ENCODE results near the gene CMAS.

- TF ChIP-seq POLR2A (IDR thresholded peaks at IDR 0.05; ENCODE audit: extremely low read depth, insufficient read length) (no peak), CTCF (IDR thresholded peaks at IDR 0.05; ENCODE audit: low read depth, low read length) (no peak), MAX (IDR thresholded peaks at IDR 0.05; ENCODE audit: low read depth, low read length) (no peak), MYC (IDR thresholded peaks at IDR 0.05; ENCODE audit: low read depth, low read length) (no peak)
Measured at GRCh38 chr12:22029491-22029890, 16.5 kb upstream of the CMAS start.

Measured in NB4 (cell line).